ENCODE measurements around the gene ATAD2B. TPM values are rescaled to one million over a fixed set of nuclear protein-coding genes. Genes with fewer than 3 reads are reported as not detected.

The ATAD2B gene
- total RNA-seq, 1 experiment from 2014 or later = 8.6 TPM

GRCh38 chr2:23843051-23843976 is 83.6 kb downstream of the ATAD2B start:
- CTCF ChIA-PET = no interaction called here
- Histone ChIP-seq H3K36me3 (ENCODE audit: low read depth, low read length) (no peaks in the 10 kb centered on the region), H3K4me3 (ENCODE audit: low read length) (no peak overlapping the region), H3K4me1 (ENCODE audit: insufficient read depth, low read length) (no peaks in the 10 kb centered on the region), H4K20me1 (ENCODE audit: low read length) (no peaks in the 10 kb centered on the region), H3K4me2 (ENCODE audit: low read length) (no peak overlapping the region), H3K9me2 (replicated peaks; ENCODE audit: low read length) (no peaks in the 10 kb centered on the region), H2AFZ (ENCODE audit: low read length) (no peak overlapping the region), H3F3A (ENCODE audit: low read length, unreplicated experiment) (no peaks in the 10 kb centered on the region), H3K9me3 (ENCODE audit: low read length) (no peaks in the 10 kb centered on the region), H3K27me3 (ENCODE audit: low read length) (no peaks in the 10 kb centered on the region), H3K27ac (ENCODE audit: low read length) (no peak overlapping the region), H3K9ac (ENCODE audit: low read length) (no peak overlapping the region), H3K79me2 (ENCODE audit: low read length) (no peaks in the 10 kb centered on the region)
- BruUV-seq (replicated peaks) = no TSS peak
- intact Hi-C loops (cut with micrococcal nuclease) = no loop called here
- DNase-seq = no peak
- ATAC-seq = no peak
- TF ChIP-seq EZH2 (IDR thresholded peaks at IDR 0.05; ENCODE audit: low read length, unreplicated experiment) (no peak), EZH2phosphoT487 (IDR thresholded peaks at IDR 0.05; ENCODE audit: borderline replicate concordance, low read length) (no peak), CTCF (conservative IDR thresholded peaks at IDR 0.05; ENCODE audit: low read depth, low read length) (no peak)
- POLR2A ChIA-PET (ENCODE audit: unreplicated experiment) = no interaction called here

- ATAC-seq = no peak
- Histone ChIP-seq H3K9me2 (replicated peaks; ENCODE audit: low read length) (no peaks in the 10 kb centered on the region), H3K36me3 (ENCODE audit: low read depth, low read length) (no peaks in the 10 kb centered on the region), H3K4me2 (ENCODE audit: low read length) (no peak overlapping the region), H3K4me1 (ENCODE audit: insufficient read depth, low read length) (no peaks in the 10 kb centered on the region), H3K9ac (ENCODE audit: low read length) (no peak overlapping the region), H3F3A (ENCODE audit: low read length, unreplicated experiment) (no peaks in the 10 kb centered on the region), H2AFZ (ENCODE audit: low read length) (no peak overlapping the region), H3K27me3 (ENCODE audit: low read length) (no peaks in the 10 kb centered on the region), H3K27ac (ENCODE audit: low read length) (no peak overlapping the region), H4K20me1 (ENCODE audit: low read length) (no peaks in the 10 kb centered on the region), H3K9me3 (ENCODE audit: low read length) (no peaks in the 10 kb centered on the region), H3K4me3 (ENCODE audit: low read length) (no peak overlapping the region), H3K79me2 (ENCODE audit: low read length) (no peaks in the 10 kb centered on the region)
- TF ChIP-seq EZH2 (IDR thresholded peaks at IDR 0.05; ENCODE audit: low read length, unreplicated experiment) = no peak
- TF ChIP-seq EZH2phosphoT487 (IDR thresholded peaks at IDR 0.05; ENCODE audit: borderline replicate concordance, low read length) = no peak
- BruUV-seq (replicated peaks) = no TSS peak
- intact Hi-C loops (cut with micrococcal nuclease) = no loop called here
- DNase-seq = no peak
- ChIA-PET CTCF (no interaction called here), POLR2A (ENCODE audit: unreplicated experiment) (no interaction called here)
Measured at GRCh38 chr2:23839919-23840578, 86.9 kb downstream of the ATAD2B start.

- Histone ChIP-seq H3K9me3 (ENCODE audit: low read length) (no peaks in the 10 kb centered on the region), H3K27ac (ENCODE audit: low read length) (no peak overlapping the region), H3K36me3 (ENCODE audit: low read depth, low read length) (no peaks in the 10 kb centered on the region), H3K79me2 (ENCODE audit: low read length) (no peaks in the 10 kb centered on the region), H3F3A (ENCODE audit: low read length, unreplicated experiment) (no peaks in the 10 kb centered on the region), H3K9me2 (replicated peaks; ENCODE audit: low read length) (no peaks in the 10 kb centered on the region), H2AFZ (ENCODE audit: low read length) (no peak overlapping the region), H3K4me3 (ENCODE audit: low read length) (no peak overlapping the region), H4K20me1 (ENCODE audit: low read length) (no peaks in the 10 kb centered on the region), H3K27me3 (ENCODE audit: low read length) (no peaks in the 10 kb centered on the region), H3K4me2 (ENCODE audit: low read length) (no peak overlapping the region), H3K4me1 (ENCODE audit: insufficient read depth, low read length) (no peaks in the 10 kb centered on the region), H3K9ac (ENCODE audit: low read length) (no peak overlapping the region)
- no peak for DNase-seq
- intact Hi-C loops (cut with micrococcal nuclease) = no loop called here
- no TSS peak for BruUV-seq (replicated peaks)
- POLR2A ChIA-PET (ENCODE audit: unreplicated experiment) = no interaction called here
- TF ChIP-seq CTCF (conservative IDR thresholded peaks at IDR 0.05; ENCODE audit: low read depth, low read length) (no peak), EZH2phosphoT487 (IDR thresholded peaks at IDR 0.05; ENCODE audit: borderline replicate concordance, low read length) (no peak), EZH2 (IDR thresholded peaks at IDR 0.05; ENCODE audit: low read length, unreplicated experiment) (no peak)
- CTCF ChIA-PET = no interaction called here
- ATAC-seq = no peak
Measured at GRCh38 chr2:23838996-23839395, 87.9 kb downstream of the ATAD2B start.

Measured in PC-3 (cell line).